SK-N-MC (cell line): ENCODE results near the gene GRP.
"Not testable (repeated sequence)": the region's sequence is repeated elsewhere in the genome, so short reads cannot be mapped to it uniquely, and the experiment has no call there.

Source experiments
- DNase-seq: peaks from one replicate; pipeline ENCODE4 v3.0.0-alpha.2; 2011; ENCODE audit warnings: low read depth, low spot score
- H3K27ac ChIP-seq: fragments of 200-600 bp; sonication (generic); 2 replicates; pipeline ENCODE4 v1.5.1; 2016; ENCODE audit warnings: mixed run types
- H3K36me3 ChIP-seq: fragments of 200-600 bp; sonication (generic); 2 replicates; pipeline ENCODE4 v1.6.1; 2017; ENCODE audit warnings: antibody characterized with exemption, low read length, mixed read lengths; ENCODE audit not compliant: insufficient read depth
- H3K4me3 ChIP-seq: fragments of 200-600 bp; sonication (generic); 2 replicates; pipeline ENCODE4 v1.5.1; 2016
- H3K9ac ChIP-seq: fragments of 200-600 bp; sonication (generic); 2 replicates; pipeline ENCODE4 v1.8.0; 2017; ENCODE audit warnings: mixed run types, mixed read lengths; ENCODE audit not compliant: insufficient read length
- H3K9me3 ChIP-seq: fragments of 200-600 bp; sonication (generic); 2 replicates; pipeline ENCODE4 v1.6.1; 2017; ENCODE audit warnings: low read depth, mild to moderate bottlenecking, antibody characterized with exemption, low read length, moderate library complexity, mixed read lengths
- EZH2 ChIP-seq: fragments of 200-600 bp; sonication (generic); IDR thresholded peaks from one replicate; pipeline ENCODE4 v1.6.1; 2017; ENCODE audit warnings: antibody characterized with exemption
- FOXP2 ChIP-seq: optimal IDR thresholded peaks from 2 replicates; pipeline ENCODE3; 2011; ENCODE audit warnings: mild to moderate bottlenecking, moderate library complexity; ENCODE audit not compliant: insufficient read depth; ENCODE audit errors: extremely low read length, control extremely low read depth
- POLR2AphosphoS5 ChIP-seq: IDR thresholded peaks from 2 replicates; pipeline ENCODE4 v1.6.1; 2012; ENCODE audit warnings: mild to moderate bottlenecking, low read depth, low read length, borderline replicate concordance

GRP gene

GRCh38 chr18:59231877-59232276 is 11.9 kb downstream of the GRP start:
- DNase-seq, result no peak
- H3K9ac ChIP-seq, result no peak overlapping the region
- H3K27ac ChIP-seq, result peak overlapping the region; percentile 75
- H3K9me3 ChIP-seq, result no peaks in the 10 kb centered on the region
- peaks cover 45% of the 10 kb centered on the region for H3K36me3 ChIP-seq
- TF ChIP-seq FOXP2, result no peak
- TF ChIP-seq POLR2AphosphoS5, result no peak
- no peak for TF ChIP-seq EZH2
- H3K4me3 ChIP-seq, result no peak overlapping the region

GRCh38 chr18:59232309-59233016 is 12.5 kb downstream of the GRP start:
- DNase-seq, result no peak
- H3K9ac ChIP-seq, result no peak overlapping the region
- peak overlapping the region; percentile 96 for H3K27ac ChIP-seq
- H3K36me3 ChIP-seq, result peaks cover 39% of the 10 kb centered on the region
- no peaks in the 10 kb centered on the region for H3K9me3 ChIP-seq
- TF ChIP-seq EZH2 (no peak), FOXP2 (no peak), POLR2AphosphoS5 (no peak)
- H3K4me3 ChIP-seq, result peak overlapping the region; percentile 54

- Histone ChIP-seq H3K36me3 (peaks cover 34% of the 10 kb centered on the region), H3K4me3 (peak overlapping the region; percentile 54; the same call in 1 of the 2 replicates), H3K27ac (peak overlapping the region; percentile 96), H3K9ac (no peak overlapping the region), H3K9me3 (no peaks in the 10 kb centered on the region)
- TF ChIP-seq POLR2AphosphoS5, result no peak; the same call in 1 of the 2 replicates
- TF ChIP-seq FOXP2, result no peak
- no peak for TF ChIP-seq EZH2
- DNase-seq, result peak; percentile 90
These were observed 13.1 kb downstream of the GRP start for GRCh38 chr18:59233017-59233410.

- no peak overlapping the region for H3K4me3 ChIP-seq
- H3K36me3 ChIP-seq, result no peaks in the 10 kb centered on the region
- H3K9ac ChIP-seq, result no peak overlapping the region
- TF ChIP-seq EZH2 (no peak), FOXP2 (no peak), POLR2AphosphoS5 (no peak)
- H3K9me3 ChIP-seq, result no peaks in the 10 kb centered on the region
- peak overlapping the region; percentile 86 for H3K27ac ChIP-seq
- no peak for DNase-seq
These were observed 18.4 kb downstream of the GRP start for GRCh38 chr18:59238385-59238784.

GRCh38 chr18:59239642-59240041 is 19.7 kb downstream of the GRP start:
- Histone ChIP-seq H3K9me3 (no peaks in the 10 kb centered on the region), H3K27ac (peak overlapping the region; percentile 54; the same call in 1 of the 2 replicates), H3K4me3 (no peak overlapping the region), H3K36me3 (no peaks in the 10 kb centered on the region), H3K9ac (no peak overlapping the region)
- no peak for DNase-seq
- no peak for TF ChIP-seq FOXP2

GRCh38 chr18:59242906-59243305 is 22.9 kb downstream of the GRP start:
- Histone ChIP-seq H3K9ac (no peak overlapping the region), H3K4me3 (no peak overlapping the region), H3K27ac (peak overlapping the region; percentile 62; the same call in 1 of the 2 replicates), H3K9me3 (no peaks in the 10 kb centered on the region), H3K36me3 (no peaks in the 10 kb centered on the region)
- no peak for DNase-seq
- TF ChIP-seq EZH2 (no peak), FOXP2 (no peak), POLR2AphosphoS5 (no peak)

GRCh38 chr18:59246796-59247195 is 26.8 kb downstream of the GRP start:
- no peak overlapping the region for H3K4me3 ChIP-seq
- TF ChIP-seq EZH2, result no peak
- no peak for TF ChIP-seq POLR2AphosphoS5
- TF ChIP-seq FOXP2, result no peak
- peak overlapping the region; percentile 99 for H3K27ac ChIP-seq
- H3K9me3 ChIP-seq, result no peaks in the 10 kb centered on the region
- H3K36me3 ChIP-seq, result no peaks in the 10 kb centered on the region
- DNase-seq, result no peak
- peak overlapping the region; percentile 37 for H3K9ac ChIP-seq

GRCh38 chr18:59249199-59249774 is 29.3 kb downstream of the GRP start:
- peak overlapping the region; percentile 63 for H3K27ac ChIP-seq
- H3K36me3 ChIP-seq, result no peaks in the 10 kb centered on the region
- peak; percentile 88 for DNase-seq
- no peak overlapping the region for H3K4me3 ChIP-seq
- no peaks in the 10 kb centered on the region for H3K9me3 ChIP-seq
- no peak for TF ChIP-seq EZH2
- H3K9ac ChIP-seq, result no peak overlapping the region

- not testable (repeated sequence) for H3K9ac ChIP-seq, H3K36me3 ChIP-seq, H3K4me3 ChIP-seq, H3K9me3 ChIP-seq, DNase-seq, H3K27ac ChIP-seq
These were observed 35.5 kb downstream of the GRP start for GRCh38 chr18:59255491-59255890.

GRCh38 chr18:59261842-59262241 is 41.9 kb downstream of the GRP start:
- H3K36me3 ChIP-seq, H3K27ac ChIP-seq, H3K9me3 ChIP-seq, H3K4me3 ChIP-seq, DNase-seq, H3K9ac ChIP-seq: not testable (repeated sequence)

GRCh38 chr18:59262243-59262642 is 42.3 kb downstream of the GRP start:
- not testable (repeated sequence) for DNase-seq, H3K36me3 ChIP-seq, H3K9ac ChIP-seq, H3K9me3 ChIP-seq, H3K4me3 ChIP-seq, H3K27ac ChIP-seq
